Activated T-helper 17 cell treated with anti-CD3 and anti-CD28 coated beads, Interleukin-2, amount 50 U/mL, for 72 hours (primary cell): ENCODE measurements around the gene CPLX4. TPM values are rescaled to one million over a fixed set of nuclear protein-coding genes. Genes with fewer than 3 reads are reported as not detected.
A peak's percentile ranks its signal among the peaks of the same experiment; 100 is the strongest.

Experiments used
- ATAC-seq: fragments of 150-1000 bp; cut with Tn5 transposase; replicated peaks from 2 replicates; pipeline ENCODE4 v1.10.0; 2021; ENCODE audit warnings: mild to moderate bottlenecking, moderate library complexity
- H3K27ac Mint-ChIP-seq: one replicate; pipeline ENCODE4 v1.8.0; 2022; ENCODE audit warnings: mixed read lengths
- H3K27me3 Mint-ChIP-seq: one replicate; pipeline ENCODE4 v1.8.0; 2022; ENCODE audit warnings: mixed read lengths
- H3K36me3 Mint-ChIP-seq: one replicate; pipeline ENCODE4 v1.8.0; 2022; ENCODE audit warnings: low read depth, mild to moderate bottlenecking, mixed read lengths
- H3K4me1 Mint-ChIP-seq: one replicate; pipeline ENCODE4 v1.8.0; 2022; ENCODE audit warnings: mixed read lengths
- H3K4me3 Mint-ChIP-seq: one replicate; pipeline ENCODE4 v1.8.0; 2022; ENCODE audit warnings: mild to moderate bottlenecking, mixed read lengths
- H3K9me3 Mint-ChIP-seq: one replicate; pipeline ENCODE4 v1.8.0; 2022; ENCODE audit warnings: mixed read lengths
- total RNA-seq, 2 donors: library from RNA; stranded (reverse); gene quantifications; one replicate each; pipeline ENCODE4 v1.2.3, GENCODE V29; 2022

The CPLX4 gene
- total RNA-seq, 2 donors from 2014 or later, result not detected

GRCh38 chr18:59332986-59333385 lies 14.5 kb upstream of the CPLX4 start:
- H3K9me3 Mint-ChIP-seq, result no peaks in the 10 kb centered on the region
- peaks cover 5% of the 10 kb centered on the region for H3K4me1 Mint-ChIP-seq
- H3K27me3 Mint-ChIP-seq, result no peaks in the 10 kb centered on the region
- peaks cover 98% of the 10 kb centered on the region for H3K36me3 Mint-ChIP-seq
- no peak overlapping the region for H3K27ac Mint-ChIP-seq
- ATAC-seq, result no peak
- H3K4me3 Mint-ChIP-seq, result no peak overlapping the region

- Mint-ChIP-seq H3K27me3 (no peaks in the 10 kb centered on the region), H3K9me3 (no peaks in the 10 kb centered on the region), H3K4me3 (no peak overlapping the region), H3K27ac (no peak overlapping the region), H3K4me1 (no peaks in the 10 kb centered on the region), H3K36me3 (peaks cover 77% of the 10 kb centered on the region)
- ATAC-seq, result no peak
Observed at GRCh38 chr18:59328683-59329082, 10.2 kb upstream of the CPLX4 start.

- no peak for ATAC-seq
- Mint-ChIP-seq H3K9me3 (no peaks in the 10 kb centered on the region), H3K27ac (no peak overlapping the region), H3K36me3 (peaks cover 50% of the 10 kb centered on the region), H3K4me3 (no peak overlapping the region), H3K27me3 (no peaks in the 10 kb centered on the region), H3K4me1 (no peaks in the 10 kb centered on the region)
Observed at GRCh38 chr18:59325965-59326364, 7.5 kb upstream of the CPLX4 start.

DNA sequence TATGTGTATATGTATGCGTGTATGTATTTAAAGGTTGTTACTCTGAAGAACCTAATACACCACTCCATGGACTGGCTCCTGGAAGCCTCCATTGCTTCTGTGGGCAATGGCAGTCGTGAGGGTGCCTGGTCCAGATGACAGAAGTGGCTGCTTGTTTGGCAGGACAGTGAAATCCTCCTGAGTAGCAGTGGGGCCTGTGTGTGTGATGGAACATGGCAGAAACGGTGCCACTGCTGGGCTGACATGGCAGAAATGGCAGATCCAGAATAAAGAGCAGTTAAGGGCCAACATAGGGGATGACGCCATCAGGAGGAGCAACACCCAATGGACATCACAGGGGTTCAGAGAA lies 6.1 kb upstream of the CPLX4 start:
- Mint-ChIP-seq H3K27me3 (no peaks in the 10 kb centered on the region), H3K4me3 (no peak overlapping the region), H3K9me3 (no peaks in the 10 kb centered on the region), H3K27ac (no peak overlapping the region), H3K36me3 (peaks cover 38% of the 10 kb centered on the region), H3K4me1 (no peaks in the 10 kb centered on the region)
- ATAC-seq, result peak; percentile 24

DNA sequence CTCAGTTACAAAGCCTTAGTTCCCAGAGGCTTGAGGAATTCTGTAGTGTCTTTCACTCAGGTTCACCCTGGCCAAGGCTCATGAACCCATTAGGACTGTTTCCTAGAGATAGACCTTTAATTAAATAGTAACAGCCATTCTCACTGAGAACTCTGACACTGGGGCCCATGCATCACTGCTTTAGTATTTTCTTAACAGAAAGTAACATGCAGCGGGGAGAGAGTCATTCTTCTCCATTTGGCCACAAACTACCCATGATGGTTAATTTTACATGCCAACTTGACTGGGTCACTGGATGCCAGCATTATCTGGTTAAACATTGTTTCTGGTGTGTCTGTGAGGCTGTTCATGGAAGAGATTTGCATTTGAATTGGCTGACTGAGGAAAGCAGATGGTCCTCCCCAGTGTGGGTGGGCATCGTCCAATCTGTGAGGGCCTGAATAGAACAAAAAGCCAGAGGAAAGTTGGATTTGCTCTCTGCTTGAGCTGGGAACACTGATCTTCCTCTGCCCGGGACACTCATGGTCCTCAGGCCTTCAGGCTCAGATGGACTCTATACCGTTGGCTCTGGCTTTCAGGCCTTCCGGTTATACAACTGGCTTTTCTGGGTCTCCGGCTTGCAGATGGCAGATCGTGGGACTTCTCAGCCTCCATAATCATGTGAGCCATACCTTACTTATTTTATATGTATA lies 5.6 kb upstream of the CPLX4 start:
- H3K27me3 Mint-ChIP-seq, result no peaks in the 10 kb centered on the region
- H3K36me3 Mint-ChIP-seq, result peaks cover 33% of the 10 kb centered on the region
- H3K27ac Mint-ChIP-seq, result no peak overlapping the region
- H3K4me3 Mint-ChIP-seq, result no peak overlapping the region
- ATAC-seq, result peak; percentile 12
- no peaks in the 10 kb centered on the region for H3K9me3 Mint-ChIP-seq
- H3K4me1 Mint-ChIP-seq, result no peaks in the 10 kb centered on the region

DNA sequence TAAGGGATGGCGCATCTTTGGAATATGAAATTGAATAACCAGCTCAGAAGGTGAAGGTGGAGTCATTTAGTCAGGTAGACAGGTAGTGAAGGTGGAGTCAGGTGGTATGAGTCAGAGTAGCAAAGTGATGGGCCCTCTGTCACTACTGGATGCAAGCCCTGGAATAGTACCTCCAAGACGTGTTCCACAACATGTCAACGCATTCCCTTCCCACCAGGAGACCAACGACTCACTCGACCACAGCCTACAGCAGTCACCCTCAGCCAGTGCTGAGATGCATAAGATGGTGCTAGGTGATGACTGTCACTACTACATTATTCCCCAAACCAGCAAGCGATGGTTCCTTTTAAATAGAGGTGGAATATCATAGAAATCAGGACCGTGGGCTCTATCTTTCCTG lies 6.8 kb downstream of the CPLX4 start:
- ATAC-seq, result no peak
- H3K27ac Mint-ChIP-seq, result no peak overlapping the region
- H3K9me3 Mint-ChIP-seq, result no peaks in the 10 kb centered on the region
- H3K4me1 Mint-ChIP-seq, result no peaks in the 10 kb centered on the region
- H3K27me3 Mint-ChIP-seq, result peaks cover 33% of the 10 kb centered on the region
- H3K4me3 Mint-ChIP-seq, result no peak overlapping the region
- no peaks in the 10 kb centered on the region for H3K36me3 Mint-ChIP-seq

GRCh38 chr18:59308938-59309260 lies 9.6 kb downstream of the CPLX4 start:
- ATAC-seq, result no peak
- no peak overlapping the region for H3K27ac Mint-ChIP-seq
- no peaks in the 10 kb centered on the region for H3K9me3 Mint-ChIP-seq
- no peaks in the 10 kb centered on the region for H3K4me1 Mint-ChIP-seq
- H3K4me3 Mint-ChIP-seq, result peak overlapping the region; percentile 26
- H3K27me3 Mint-ChIP-seq, result peaks cover 40% of the 10 kb centered on the region
- H3K36me3 Mint-ChIP-seq, result no peaks in the 10 kb centered on the region

GRCh38 chr18:59308248-59308937 lies 10.1 kb downstream of the CPLX4 start:
- H3K27ac Mint-ChIP-seq, result no peak overlapping the region
- H3K36me3 Mint-ChIP-seq, result no peaks in the 10 kb centered on the region
- H3K9me3 Mint-ChIP-seq, result no peaks in the 10 kb centered on the region
- no peaks in the 10 kb centered on the region for H3K4me1 Mint-ChIP-seq
- H3K4me3 Mint-ChIP-seq, result peak overlapping the region; percentile 26
- peak; percentile 93 for ATAC-seq
- peaks cover 38% of the 10 kb centered on the region for H3K27me3 Mint-ChIP-seq

- H3K27me3 Mint-ChIP-seq, result peaks cover 33% of the 10 kb centered on the region
- H3K4me1 Mint-ChIP-seq, result no peaks in the 10 kb centered on the region
- H3K36me3 Mint-ChIP-seq, result no peaks in the 10 kb centered on the region
- H3K4me3 Mint-ChIP-seq, result no peak overlapping the region
- no peaks in the 10 kb centered on the region for H3K9me3 Mint-ChIP-seq
- no peak overlapping the region for H3K27ac Mint-ChIP-seq
- no peak for ATAC-seq
Observed at GRCh38 chr18:59306640-59307039, 11.8 kb downstream of the CPLX4 start.

DNA sequence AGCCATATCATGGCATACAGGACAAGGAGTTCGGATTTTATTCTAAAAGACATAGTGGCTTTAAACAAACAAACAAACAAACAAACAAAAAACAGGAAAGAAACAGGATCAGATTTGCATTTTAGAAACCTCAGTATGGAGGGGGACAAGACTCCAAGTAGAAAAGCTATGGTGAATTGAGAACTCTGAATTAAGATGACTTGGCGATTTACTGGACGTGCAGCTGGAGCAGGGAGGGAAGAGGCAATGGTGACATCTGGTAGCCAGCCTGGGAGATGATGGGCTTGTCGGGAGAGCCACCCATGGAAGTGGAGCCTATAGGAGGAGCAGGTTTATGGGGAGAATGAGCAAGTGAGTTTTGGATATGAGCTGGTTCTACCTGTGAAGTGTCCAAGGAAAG lies 13.2 kb downstream of the CPLX4 start:
- no peak overlapping the region for H3K27ac Mint-ChIP-seq
- no peaks in the 10 kb centered on the region for H3K9me3 Mint-ChIP-seq
- no peak for ATAC-seq
- H3K27me3 Mint-ChIP-seq, result peaks cover 28% of the 10 kb centered on the region
- H3K4me1 Mint-ChIP-seq, result no peaks in the 10 kb centered on the region
- H3K4me3 Mint-ChIP-seq, result no peak overlapping the region
- H3K36me3 Mint-ChIP-seq, result no peaks in the 10 kb centered on the region

DNA sequence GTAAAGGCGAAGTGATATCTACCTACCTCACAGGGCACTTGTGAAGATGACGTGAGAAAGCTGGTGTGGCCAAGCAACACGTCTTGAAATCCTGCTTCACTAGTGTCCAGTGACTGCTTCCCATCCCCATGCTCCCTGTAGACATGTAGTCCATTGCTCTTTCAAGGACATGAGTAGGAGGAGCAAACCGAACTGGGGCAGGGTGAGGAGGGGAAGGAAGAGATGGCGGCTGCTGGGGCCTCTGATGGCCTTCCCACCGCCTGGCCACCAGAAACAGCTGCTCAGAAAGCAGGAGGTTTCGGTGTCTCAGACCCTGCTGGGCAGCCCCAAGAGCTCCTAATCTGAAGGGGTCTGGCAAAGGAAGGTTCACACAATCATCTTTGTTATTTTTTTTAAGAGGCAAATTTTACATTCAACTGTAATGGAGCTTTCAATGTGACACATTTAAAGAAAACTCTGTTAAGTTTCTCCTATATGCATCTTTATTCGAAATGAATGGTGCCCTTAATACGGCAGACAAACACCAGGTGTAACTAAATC lies 14.7 kb downstream of the CPLX4 start:
- H3K27ac Mint-ChIP-seq, result no peak overlapping the region
- no peak for ATAC-seq
- H3K36me3 Mint-ChIP-seq, result no peaks in the 10 kb centered on the region
- H3K4me1 Mint-ChIP-seq, result no peaks in the 10 kb centered on the region
- H3K9me3 Mint-ChIP-seq, result no peaks in the 10 kb centered on the region
- peaks cover 26% of the 10 kb centered on the region for H3K27me3 Mint-ChIP-seq
- no peak overlapping the region for H3K4me3 Mint-ChIP-seq

DNA sequence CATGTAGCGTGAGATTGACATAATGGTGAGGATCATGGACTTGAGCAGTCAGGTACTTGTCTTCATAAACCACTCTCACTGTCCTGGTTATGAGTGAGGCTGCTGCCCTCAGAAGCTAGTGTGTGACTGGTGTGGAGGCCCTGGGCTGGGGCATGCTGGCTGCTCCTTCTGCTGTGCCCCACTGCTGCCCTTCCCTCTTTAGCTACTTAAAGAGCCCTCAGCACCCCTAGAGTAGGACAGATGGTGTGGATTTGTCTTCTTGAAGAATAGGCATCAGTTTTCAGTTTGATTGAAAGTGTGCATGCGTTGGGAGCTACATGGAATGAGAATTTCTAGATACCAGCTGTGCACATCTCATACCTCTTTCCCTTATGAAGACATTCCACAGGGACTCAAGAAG lies 15.4 kb downstream of the CPLX4 start:
- no peak for ATAC-seq
- no peaks in the 10 kb centered on the region for H3K9me3 Mint-ChIP-seq
- H3K4me1 Mint-ChIP-seq, result no peaks in the 10 kb centered on the region
- no peaks in the 10 kb centered on the region for H3K36me3 Mint-ChIP-seq
- H3K27ac Mint-ChIP-seq, result no peak overlapping the region
- peaks cover 26% of the 10 kb centered on the region for H3K27me3 Mint-ChIP-seq
- H3K4me3 Mint-ChIP-seq, result no peak overlapping the region

GRCh38 chr18:59301929-59302328 lies 16.5 kb downstream of the CPLX4 start:
- Mint-ChIP-seq H3K27ac (no peak overlapping the region), H3K9me3 (no peaks in the 10 kb centered on the region), H3K4me3 (no peak overlapping the region), H3K27me3 (peaks cover 24% of the 10 kb centered on the region), H3K4me1 (no peaks in the 10 kb centered on the region), H3K36me3 (no peaks in the 10 kb centered on the region)
- ATAC-seq, result no peak

GRCh38 chr18:59300676-59301285 lies 17.7 kb downstream of the CPLX4 start:
- no peaks in the 10 kb centered on the region for H3K36me3 Mint-ChIP-seq
- H3K9me3 Mint-ChIP-seq, result no peaks in the 10 kb centered on the region
- H3K4me3 Mint-ChIP-seq, result no peak overlapping the region
- H3K4me1 Mint-ChIP-seq, result no peaks in the 10 kb centered on the region
- no peak overlapping the region for H3K27ac Mint-ChIP-seq
- peak; percentile 90 for ATAC-seq
- peaks cover 16% of the 10 kb centered on the region for H3K27me3 Mint-ChIP-seq

DNA sequence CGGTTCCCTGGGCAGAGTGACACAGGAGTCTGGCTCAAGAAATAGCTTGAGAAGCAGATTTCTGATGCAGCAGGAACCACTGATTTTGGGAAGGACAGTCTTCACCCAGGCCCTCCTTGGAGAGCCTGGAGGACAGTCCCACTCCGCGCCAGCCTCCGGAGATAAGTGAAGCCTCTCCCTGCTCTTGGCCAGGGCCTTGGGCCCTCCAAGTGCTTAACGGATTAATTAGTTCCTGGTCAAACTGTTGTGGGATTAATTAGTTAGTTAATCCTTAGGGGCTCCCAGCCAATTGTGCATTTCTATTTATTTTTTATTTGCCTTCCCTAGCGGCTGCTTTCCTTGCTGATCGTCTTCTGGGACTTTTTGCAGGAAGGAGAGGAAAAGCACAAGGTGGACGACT lies 19.6 kb downstream of the CPLX4 start:
- Mint-ChIP-seq H3K27ac (no peak overlapping the region), H3K36me3 (no peaks in the 10 kb centered on the region), H3K27me3 (peaks cover 16% of the 10 kb centered on the region)

More for the DNA sequence above, 19.6 kb downstream of the CPLX4 start:
- no peak for ATAC-seq
- Mint-ChIP-seq H3K4me3 (no peak overlapping the region), H3K4me1 (no peaks in the 10 kb centered on the region), H3K9me3 (no peaks in the 10 kb centered on the region)
